A673 (cell line): ENCODE results near the gene DPP10. TPM values are rescaled to one million over a fixed set of nuclear protein-coding genes. Genes with fewer than 3 reads are reported as not detected.

Experiments
- BruUV-seq: library from RNA; stranded (reverse); fragments of 400-500 nt; replicated peaks from 2 replicates; lab custom pipeline; 2021; lab: Mats Ljungman, UMichigan
- CTCF ChIA-PET: fragments of 300-600 bp; sonication (Branson Sonifier 250); formaldehyde crosslinking; loops from one replicate; lab custom pipeline; 2022; ENCODE audit warnings: antibody characterized with exemption; lab: Charles Lee
- POLR2A ChIA-PET: fragments of 300-600 bp; sonication (Branson Sonifier 250); formaldehyde crosslinking; loops from one replicate; lab custom pipeline; 2022; ENCODE audit warnings: antibody characterized with exemption; ENCODE audit not compliant: low non-redundant PET; lab: Charles Lee
- DNase-seq: peaks from one replicate; pipeline ENCODE4 v3.0.0-alpha.2; 2015; ENCODE audit warnings: low spot score
- H3K27ac ChIP-seq: fragments of 200-600 bp; sonication (generic); 2 replicates; pipeline ENCODE4 v1.5.1; 2016; ENCODE audit warnings: mixed run types, low read depth, mild to moderate bottlenecking, mixed read lengths, antibody characterized with exemption, low read length; ENCODE audit not compliant: poor library complexity, severe bottlenecking
- H3K27me3 ChIP-seq: fragments of 200-600 bp; sonication (generic); replicated peaks from 2 replicates; pipeline ENCODE4 v1.6.1; 2017; ENCODE audit warnings: mixed run types, low read depth, mild to moderate bottlenecking, mixed read lengths, antibody characterized with exemption, low read length; ENCODE audit not compliant: insufficient read depth, poor library complexity
- H3K36me3 ChIP-seq: fragments of 200-600 bp; sonication (generic); 2 replicates; pipeline ENCODE4 v1.6.1; 2016; ENCODE audit warnings: mixed run types, mild to moderate bottlenecking, mixed read lengths, antibody characterized with exemption, low read length; ENCODE audit not compliant: insufficient read depth, poor library complexity, severe bottlenecking
- H3K4me1 ChIP-seq: fragments of 200-600 bp; sonication (generic); 2 replicates; pipeline ENCODE4 v1.6.1; 2017; ENCODE audit warnings: mixed run types, mild to moderate bottlenecking, mixed read lengths, antibody characterized with exemption, low read length; ENCODE audit not compliant: insufficient read depth, poor library complexity, severe bottlenecking
- H3K4me3 ChIP-seq: fragments of 200-600 bp; sonication (generic); 2 replicates; pipeline ENCODE4 v1.5.1; 2016; ENCODE audit warnings: low read depth, mixed run types, mild to moderate bottlenecking, mixed read lengths, low read length; ENCODE audit not compliant: poor library complexity, severe bottlenecking
- H3K9me3 ChIP-seq: fragments of 200-600 bp; sonication (generic); 2 replicates; pipeline ENCODE4 v1.6.1; 2016; ENCODE audit warnings: mixed run types, low read depth, mild to moderate bottlenecking, mixed read lengths, antibody characterized with exemption, low read length; ENCODE audit not compliant: poor library complexity, severe bottlenecking
- EZH2 ChIP-seq: fragments of 200-600 bp; sonication (generic); IDR thresholded peaks from 2 replicates; pipeline ENCODE4 v1.6.1; 2017; ENCODE audit warnings: borderline replicate concordance, low read depth, mild to moderate bottlenecking, mixed read lengths, antibody characterized with exemption, low read length; ENCODE audit not compliant: poor library complexity, severe bottlenecking
- intact Hi-C: fragments of 100-400 bp; cut with micrococcal nuclease; formaldehyde crosslinking; loops from one replicate; pipeline ENCODE4 v1.10.0; 2022; ENCODE audit not compliant: unreplicated experiment
- total RNA-seq: library from RNA; stranded (reverse); gene quantifications from 2 replicates; pipeline ENCODE4 v1.2.3, GENCODE V29; 2021
- TF ChIP-seq, protein P1 (sequence below): fragments of 300-800, 200-600 bp; sonication (generic); conservative IDR thresholded peaks from 2 replicates; pipeline ENCODE4 v1.5.1; 2017; ENCODE audit warnings: low read depth, mild to moderate bottlenecking, antibody characterized with exemption, low read length, moderate library complexity, mixed read lengths

Gene DPP10
- total RNA-seq, 1 experiment from 2014 or later = not detected

DNA sequence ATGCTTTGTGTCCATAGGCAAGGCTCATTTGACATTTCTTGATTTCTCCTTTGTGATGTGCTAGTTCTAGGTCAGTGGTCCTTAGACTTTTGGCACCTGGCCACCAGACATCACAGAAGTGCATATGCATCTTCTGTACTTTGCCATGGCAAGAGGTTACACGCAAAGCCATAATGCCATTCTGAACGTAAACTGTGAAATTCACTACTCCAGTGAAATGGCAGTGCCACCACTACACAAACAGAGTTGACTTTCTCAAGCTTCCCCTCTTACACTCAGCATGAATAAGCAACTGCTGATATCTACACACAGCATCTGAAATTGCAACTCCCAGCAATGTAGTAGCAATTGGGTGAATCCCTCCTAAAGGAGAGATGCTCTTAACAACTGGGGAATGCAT lies 729.3 kb downstream of the DPP10 start:
- Histone ChIP-seq H3K27me3 (no peaks in the 10 kb centered on the region), H3K36me3 (no peaks in the 10 kb centered on the region), H3K4me1 (no peaks in the 10 kb centered on the region), H3K27ac (no peak overlapping the region), H3K9me3 (no peaks in the 10 kb centered on the region), H3K4me3 (no peak overlapping the region)
- BruUV-seq = no TSS peak
- TF ChIP-seq, protein P1, sequence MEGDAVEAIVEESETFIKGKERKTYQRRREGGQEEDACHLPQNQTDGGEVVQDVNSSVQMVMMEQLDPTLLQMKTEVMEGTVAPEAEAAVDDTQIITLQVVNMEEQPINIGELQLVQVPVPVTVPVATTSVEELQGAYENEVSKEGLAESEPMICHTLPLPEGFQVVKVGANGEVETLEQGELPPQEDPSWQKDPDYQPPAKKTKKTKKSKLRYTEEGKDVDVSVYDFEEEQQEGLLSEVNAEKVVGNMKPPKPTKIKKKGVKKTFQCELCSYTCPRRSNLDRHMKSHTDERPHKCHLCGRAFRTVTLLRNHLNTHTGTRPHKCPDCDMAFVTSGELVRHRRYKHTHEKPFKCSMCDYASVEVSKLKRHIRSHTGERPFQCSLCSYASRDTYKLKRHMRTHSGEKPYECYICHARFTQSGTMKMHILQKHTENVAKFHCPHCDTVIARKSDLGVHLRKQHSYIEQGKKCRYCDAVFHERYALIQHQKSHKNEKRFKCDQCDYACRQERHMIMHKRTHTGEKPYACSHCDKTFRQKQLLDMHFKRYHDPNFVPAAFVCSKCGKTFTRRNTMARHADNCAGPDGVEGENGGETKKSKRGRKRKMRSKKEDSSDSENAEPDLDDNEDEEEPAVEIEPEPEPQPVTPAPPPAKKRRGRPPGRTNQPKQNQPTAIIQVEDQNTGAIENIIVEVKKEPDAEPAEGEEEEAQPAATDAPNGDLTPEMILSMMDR = no peak
- no peak for TF ChIP-seq EZH2
- intact Hi-C loops = no loop called here
- ChIA-PET POLR2A (no interaction called here), CTCF (no interaction called here)
- no peak for DNase-seq

DNA sequence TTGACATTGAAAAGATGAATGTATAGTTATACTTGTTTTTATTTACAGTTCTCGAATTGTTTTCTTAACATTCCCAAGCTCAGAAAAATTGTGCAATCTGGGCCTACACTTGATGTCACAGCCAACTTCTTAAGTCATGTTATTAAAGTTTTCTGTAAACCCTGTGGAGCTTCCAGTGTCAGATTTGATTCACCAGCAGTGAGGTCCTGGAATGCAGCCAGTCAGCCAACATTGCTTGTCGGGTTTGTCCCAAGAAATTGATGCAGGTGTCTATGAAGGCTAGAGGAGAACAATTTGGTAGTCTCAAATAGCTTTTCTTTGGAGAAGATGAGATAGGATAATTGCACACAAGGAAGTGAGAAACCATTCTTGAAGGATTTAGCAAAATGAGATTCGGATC lies 732.2 kb downstream of the DPP10 start:
- intact Hi-C loops = no loop called here
- Histone ChIP-seq H3K27me3 (no peaks in the 10 kb centered on the region), H3K36me3 (no peaks in the 10 kb centered on the region), H3K4me3 (no peak overlapping the region), H3K4me1 (no peaks in the 10 kb centered on the region), H3K9me3 (no peaks in the 10 kb centered on the region), H3K27ac (no peak overlapping the region)
- CTCF ChIA-PET = no interaction called here
- BruUV-seq = no TSS peak
- TF ChIP-seq, protein P1 = no peak
- no peak for TF ChIP-seq EZH2
- POLR2A ChIA-PET = no interaction called here
- no peak for DNase-seq

DNA sequence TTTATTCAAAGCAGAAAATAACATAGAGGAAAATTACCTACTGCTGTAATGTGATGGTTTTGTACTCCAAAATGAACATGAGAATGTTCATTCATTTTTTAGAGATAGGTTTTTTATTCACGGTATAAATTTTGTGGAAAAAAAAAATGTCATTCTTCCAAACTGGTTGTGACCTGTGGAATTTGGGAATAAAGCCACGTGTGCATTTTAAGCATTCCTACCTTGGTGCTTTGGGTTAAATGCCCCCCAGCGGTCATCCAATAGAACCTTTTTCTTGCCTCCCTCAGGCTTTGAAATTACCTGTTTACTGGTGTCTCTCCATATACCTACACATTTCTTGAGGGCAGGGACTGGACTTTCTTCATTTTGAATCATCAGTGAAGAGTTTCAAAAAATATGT lies 740.7 kb downstream of the DPP10 start:
- CTCF ChIA-PET = no interaction called here
- intact Hi-C loops = no loop called here
- POLR2A ChIA-PET = no interaction called here
- no TSS peak for BruUV-seq
- no peak for DNase-seq
- Histone ChIP-seq H3K36me3 (no peaks in the 10 kb centered on the region), H3K4me3 (no peak overlapping the region), H3K9me3 (no peaks in the 10 kb centered on the region), H3K27ac (no peak overlapping the region), H3K27me3 (no peaks in the 10 kb centered on the region), H3K4me1 (no peaks in the 10 kb centered on the region)
- TF ChIP-seq, protein P1 = no peak
- no peak for TF ChIP-seq EZH2
